ENCODE measurements around the gene ZC3H6.

DNA sequence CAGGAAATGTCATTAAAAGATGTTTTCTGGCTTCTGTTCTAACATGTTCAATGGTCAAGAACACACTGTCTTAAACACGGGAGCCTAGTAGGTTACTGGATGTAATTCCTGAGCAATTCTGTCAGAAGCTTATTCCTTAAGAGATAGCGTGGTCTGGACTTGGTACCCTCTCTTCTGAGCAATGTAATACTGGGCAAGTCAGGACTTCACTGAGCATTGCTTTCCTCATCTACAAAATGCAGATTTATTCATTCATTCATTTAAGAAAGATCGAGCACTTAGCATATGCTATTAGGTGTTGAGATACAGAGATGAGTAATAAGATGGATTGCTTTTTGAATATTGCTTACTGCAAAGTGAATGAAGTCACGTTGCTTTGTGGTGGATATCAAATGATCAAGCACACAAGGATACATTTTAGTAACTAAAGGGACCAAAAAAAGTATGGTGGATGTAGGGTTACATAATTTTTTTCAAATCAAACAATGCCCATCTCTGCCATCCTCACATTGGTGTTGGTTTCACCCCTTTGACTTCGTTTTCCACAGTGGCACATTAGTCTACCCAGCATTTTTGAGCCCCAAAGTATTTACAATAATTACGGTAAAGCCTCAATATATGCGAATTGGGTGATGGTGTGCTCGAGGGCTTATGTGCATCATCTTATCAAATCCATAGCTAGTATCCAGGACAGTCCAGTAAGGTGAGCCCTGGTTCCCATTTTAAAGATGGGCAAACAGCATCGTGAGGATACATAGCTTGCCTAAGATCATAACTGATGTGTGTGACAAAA, 65.3 kb downstream of the ZC3H6 start:
- TF ChIP-seq, protein P1, sequence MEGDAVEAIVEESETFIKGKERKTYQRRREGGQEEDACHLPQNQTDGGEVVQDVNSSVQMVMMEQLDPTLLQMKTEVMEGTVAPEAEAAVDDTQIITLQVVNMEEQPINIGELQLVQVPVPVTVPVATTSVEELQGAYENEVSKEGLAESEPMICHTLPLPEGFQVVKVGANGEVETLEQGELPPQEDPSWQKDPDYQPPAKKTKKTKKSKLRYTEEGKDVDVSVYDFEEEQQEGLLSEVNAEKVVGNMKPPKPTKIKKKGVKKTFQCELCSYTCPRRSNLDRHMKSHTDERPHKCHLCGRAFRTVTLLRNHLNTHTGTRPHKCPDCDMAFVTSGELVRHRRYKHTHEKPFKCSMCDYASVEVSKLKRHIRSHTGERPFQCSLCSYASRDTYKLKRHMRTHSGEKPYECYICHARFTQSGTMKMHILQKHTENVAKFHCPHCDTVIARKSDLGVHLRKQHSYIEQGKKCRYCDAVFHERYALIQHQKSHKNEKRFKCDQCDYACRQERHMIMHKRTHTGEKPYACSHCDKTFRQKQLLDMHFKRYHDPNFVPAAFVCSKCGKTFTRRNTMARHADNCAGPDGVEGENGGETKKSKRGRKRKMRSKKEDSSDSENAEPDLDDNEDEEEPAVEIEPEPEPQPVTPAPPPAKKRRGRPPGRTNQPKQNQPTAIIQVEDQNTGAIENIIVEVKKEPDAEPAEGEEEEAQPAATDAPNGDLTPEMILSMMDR (conservative IDR thresholded peaks at IDR 0.05 in 1 of 2, IDR thresholded peaks at IDR 0.05 in 1 of 2; ENCODE audit: extremely low read depth in 1 of 2, insufficient read depth in 1 of 2, low read depth in 1 of 2, low read length in 2 of 2) = no peak
- TF ChIP-seq EZH2 (IDR thresholded peaks at IDR 0.05; ENCODE audit: borderline replicate concordance, low read length) = no peak

Measured in mammary epithelial cell (primary cell).